GM13977 (cell line): ENCODE results near the gene LGR5.

Experiments used
- DNase-seq: peaks from one replicate; pipeline ENCODE4 v3.0.0; 2012; ENCODE audit warnings: low spot score
- in situ Hi-C: fragments of 300-500 bp; cut with MboI; formaldehyde crosslinking; loops from one replicate; pipeline ENCODE4 v1.12.0; 2022; ENCODE audit warnings: low sequenced_read_pairs, low pct_unique_long_range_greater_than_20kb, mixed read lengths, inconsistent platforms; ENCODE audit not compliant: unreplicated experiment
- TF ChIP-seq, protein P1 (sequence below): IDR thresholded peaks from 2 replicates; pipeline ENCODE4 v1.5.1; 2012; ENCODE audit warnings: mild to moderate bottlenecking, control low read depth; ENCODE audit not compliant: insufficient read depth; ENCODE audit errors: extremely low read depth, missing control alignments

Gene LGR5

DNA sequence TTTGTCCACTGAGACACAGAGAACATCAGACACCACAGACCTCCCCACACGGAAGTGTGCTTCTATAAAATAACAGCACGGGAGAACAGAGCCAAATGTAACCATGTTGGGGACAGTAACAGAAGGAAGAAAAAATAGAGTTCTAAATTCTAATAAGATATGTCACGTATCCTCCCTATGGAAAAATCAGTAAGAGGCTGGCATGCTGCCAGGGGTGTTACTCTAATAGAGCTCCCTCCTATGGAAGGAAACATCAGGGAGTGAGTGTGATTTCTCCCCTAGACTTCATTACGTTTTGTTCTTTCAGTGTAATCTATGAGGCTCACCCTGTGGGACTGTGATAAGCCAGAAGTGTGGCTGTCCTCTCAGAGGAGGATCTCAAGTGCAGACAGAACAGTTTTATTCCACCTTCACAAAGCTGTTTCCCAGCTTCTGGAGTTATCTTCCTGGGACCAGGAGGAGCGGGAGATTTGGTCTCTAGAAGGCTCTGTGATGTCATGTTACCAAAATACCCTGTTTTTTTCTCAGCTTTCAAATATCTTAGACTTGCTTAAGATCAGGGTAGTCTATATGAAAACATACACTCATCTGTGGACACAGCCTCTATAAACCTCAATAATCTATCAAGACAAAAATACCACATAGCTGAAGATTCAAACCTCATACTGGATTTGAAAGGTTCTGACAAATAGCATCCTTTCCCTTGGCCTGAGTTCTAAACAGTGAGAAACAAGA, 154.8 kb downstream of the LGR5 start:
- in situ Hi-C loops, result no loop called here
- TF ChIP-seq, protein P1, sequence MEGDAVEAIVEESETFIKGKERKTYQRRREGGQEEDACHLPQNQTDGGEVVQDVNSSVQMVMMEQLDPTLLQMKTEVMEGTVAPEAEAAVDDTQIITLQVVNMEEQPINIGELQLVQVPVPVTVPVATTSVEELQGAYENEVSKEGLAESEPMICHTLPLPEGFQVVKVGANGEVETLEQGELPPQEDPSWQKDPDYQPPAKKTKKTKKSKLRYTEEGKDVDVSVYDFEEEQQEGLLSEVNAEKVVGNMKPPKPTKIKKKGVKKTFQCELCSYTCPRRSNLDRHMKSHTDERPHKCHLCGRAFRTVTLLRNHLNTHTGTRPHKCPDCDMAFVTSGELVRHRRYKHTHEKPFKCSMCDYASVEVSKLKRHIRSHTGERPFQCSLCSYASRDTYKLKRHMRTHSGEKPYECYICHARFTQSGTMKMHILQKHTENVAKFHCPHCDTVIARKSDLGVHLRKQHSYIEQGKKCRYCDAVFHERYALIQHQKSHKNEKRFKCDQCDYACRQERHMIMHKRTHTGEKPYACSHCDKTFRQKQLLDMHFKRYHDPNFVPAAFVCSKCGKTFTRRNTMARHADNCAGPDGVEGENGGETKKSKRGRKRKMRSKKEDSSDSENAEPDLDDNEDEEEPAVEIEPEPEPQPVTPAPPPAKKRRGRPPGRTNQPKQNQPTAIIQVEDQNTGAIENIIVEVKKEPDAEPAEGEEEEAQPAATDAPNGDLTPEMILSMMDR, result no peak
- no peak for DNase-seq

DNA sequence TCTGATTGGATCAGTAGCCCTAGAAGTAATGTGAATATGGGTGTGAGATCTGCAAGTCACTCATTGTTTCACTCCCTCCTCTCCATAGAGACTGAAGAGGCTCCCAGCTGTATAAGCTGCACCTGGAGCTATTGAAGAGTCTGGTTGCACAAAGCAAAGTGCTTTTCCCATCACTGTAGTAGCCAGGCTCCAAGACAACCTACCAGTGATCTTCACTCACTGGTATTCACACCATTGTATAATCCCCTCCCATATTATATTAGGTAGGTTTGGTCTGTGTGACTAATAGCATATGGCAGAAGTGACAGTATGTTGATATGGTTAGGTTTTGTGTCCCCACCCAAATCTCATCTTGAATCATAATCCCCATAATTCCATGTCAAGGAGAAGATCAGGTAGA, 159.6 kb downstream of the LGR5 start:
- DNase-seq, result no peak
- in situ Hi-C loops, result no loop called here
- TF ChIP-seq, protein P1, result no peak

DNA sequence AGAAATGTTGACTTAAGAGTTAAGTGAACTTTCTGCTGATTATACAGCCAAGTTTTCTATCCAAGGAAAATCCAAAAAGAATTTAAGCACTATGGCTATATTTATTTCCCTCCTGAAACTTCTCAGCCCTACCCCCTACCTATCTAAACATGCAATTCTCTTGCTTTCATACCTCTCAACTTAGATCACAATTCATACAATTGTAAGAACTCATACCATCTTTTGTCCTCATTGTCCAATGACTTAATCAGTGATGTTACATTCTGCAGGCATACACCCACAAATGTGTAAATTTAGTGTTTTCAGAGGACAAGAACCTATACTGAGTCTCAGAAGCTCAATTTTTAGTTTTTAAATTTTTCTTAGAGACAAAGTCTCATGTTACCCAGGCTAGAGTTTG, 161.9 kb downstream of the LGR5 start:
- TF ChIP-seq, protein P1, result no peak
- DNase-seq, result no peak
- in situ Hi-C loops, result no loop called here

DNA sequence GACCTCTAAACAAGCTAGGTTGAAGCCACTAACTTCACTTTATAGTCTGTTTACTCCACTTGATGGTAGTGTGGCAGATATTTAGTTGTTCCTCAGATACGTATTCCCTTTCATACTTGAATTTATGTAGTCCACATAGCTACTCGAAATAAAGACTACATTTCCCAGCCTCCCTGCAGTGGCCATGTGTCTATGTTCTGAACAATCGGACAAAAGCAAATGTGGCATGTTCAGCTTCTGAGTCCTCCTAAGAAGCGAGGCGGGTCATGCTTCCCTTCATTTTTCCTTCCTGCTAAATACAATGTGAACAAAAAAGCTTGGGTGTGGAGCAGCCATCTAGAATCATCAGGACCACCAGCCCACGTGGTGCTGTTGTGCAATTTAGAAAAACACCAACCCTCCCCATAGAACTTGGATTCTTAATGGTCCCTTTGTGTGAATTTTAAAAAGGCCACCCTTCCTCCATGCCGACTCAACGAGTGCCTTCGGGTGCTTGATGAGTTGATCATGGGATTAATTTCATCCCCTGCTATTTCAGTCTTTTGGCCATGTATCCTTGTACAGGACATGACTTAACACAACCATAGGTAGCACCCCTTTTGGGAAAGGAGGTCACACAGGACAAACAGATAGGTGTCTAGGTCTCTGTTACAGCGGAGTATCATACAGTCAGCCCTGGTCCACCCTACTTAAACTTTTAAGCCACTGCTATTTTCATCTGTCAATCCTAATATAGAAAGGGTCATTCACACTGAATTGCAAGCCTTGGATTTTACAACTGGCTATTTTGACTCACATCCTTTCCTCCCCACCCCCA, 163.4 kb downstream of the LGR5 start:
- TF ChIP-seq, protein P1, result no peak
- in situ Hi-C loops, result no loop called here
- no peak for DNase-seq

DNA sequence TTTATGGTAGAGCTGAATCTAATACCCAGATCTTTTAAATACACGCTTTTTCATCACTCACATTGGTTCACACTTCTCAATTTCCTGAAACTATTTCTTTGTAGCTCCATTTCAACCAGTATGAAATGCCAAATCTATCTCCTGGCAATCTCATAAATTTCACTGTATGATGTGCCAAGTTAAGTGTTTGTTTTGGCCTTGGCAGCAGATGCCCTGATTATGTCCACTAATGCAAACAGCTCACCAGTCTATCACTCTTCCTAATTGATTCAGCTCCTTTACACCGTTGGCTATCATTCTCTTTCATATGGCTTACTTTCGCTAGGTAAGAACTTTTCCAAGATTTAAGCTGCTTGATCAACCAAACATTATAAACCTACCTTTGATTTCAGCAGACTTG, 165.4 kb downstream of the LGR5 start:
- in situ Hi-C loops, result no loop called here
- no peak for DNase-seq
- TF ChIP-seq, protein P1, result no peak

DNA sequence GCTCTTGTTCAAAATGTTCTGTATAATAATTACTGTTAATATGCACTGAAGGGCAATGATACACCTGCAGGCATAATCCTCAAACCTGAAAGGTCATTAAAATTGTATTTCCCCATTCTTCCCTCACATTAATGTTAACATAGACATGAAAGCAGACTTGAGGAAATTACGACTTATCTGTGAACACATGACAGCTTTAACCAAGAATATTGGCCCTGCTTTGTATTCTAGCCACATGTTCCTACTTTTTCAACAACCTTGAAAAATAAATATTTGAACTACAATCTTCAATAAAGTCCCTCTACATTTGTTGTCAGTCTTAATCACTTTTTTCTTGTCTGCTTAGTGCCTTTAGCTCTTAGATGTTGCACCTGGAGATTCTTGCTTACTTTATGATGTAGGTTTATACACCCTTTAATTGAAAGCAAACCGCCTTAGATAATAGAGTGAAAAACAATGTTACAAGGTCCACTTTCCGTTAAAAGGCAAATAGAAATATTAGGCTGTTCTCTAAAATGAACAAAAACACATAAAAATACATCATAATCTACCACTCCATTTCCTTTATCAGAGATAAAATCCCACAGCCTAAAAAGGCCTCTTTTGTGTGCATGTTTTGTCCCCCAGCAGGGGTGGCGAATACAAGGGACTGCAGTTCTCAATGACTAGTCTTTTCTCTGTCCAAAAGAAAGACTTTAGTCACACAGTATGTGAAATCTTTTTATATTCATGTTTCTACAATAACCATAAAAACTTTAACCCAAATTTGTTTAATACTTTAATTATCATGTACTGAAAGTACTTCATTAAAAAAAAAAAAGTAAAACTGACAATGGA, 168.1 kb downstream of the LGR5 start:
- in situ Hi-C loops, result no loop called here
- no peak for DNase-seq
- TF ChIP-seq, protein P1, result no peak
